Fibroblast of villous mesenchyme (primary cell): ENCODE data around the gene BBS9. TPM values are rescaled to one million over a fixed set of nuclear protein-coding genes. Genes with fewer than 3 reads are reported as not detected.

ENCODE experiments used
- DNase-seq: peaks from one replicate; pipeline ENCODE4 v3.0.0-alpha.2; 2010; ENCODE audit warnings: low read depth
- H3K4me3 ChIP-seq: 2 replicates; pipeline ENCODE4 v1.5.1; 2011; ENCODE audit warnings: low read depth, mild to moderate bottlenecking, low read length
- CTCF ChIP-seq: IDR thresholded peaks from 2 replicates; pipeline ENCODE4 v1.5.1; 2012; ENCODE audit warnings: low read depth, mild to moderate bottlenecking, low read length; ENCODE audit not compliant: insufficient read depth
- total RNA-seq: library from RNA; depleted of rRNA; stranded (reverse); fragments of >200 nt; gene quantifications from 2 replicates; pipeline ENCODE4 v1.2.3, GENCODE V29; 2012

BBS9 gene
- total RNA-seq, 1 donor: 20.7 TPM

DNA sequence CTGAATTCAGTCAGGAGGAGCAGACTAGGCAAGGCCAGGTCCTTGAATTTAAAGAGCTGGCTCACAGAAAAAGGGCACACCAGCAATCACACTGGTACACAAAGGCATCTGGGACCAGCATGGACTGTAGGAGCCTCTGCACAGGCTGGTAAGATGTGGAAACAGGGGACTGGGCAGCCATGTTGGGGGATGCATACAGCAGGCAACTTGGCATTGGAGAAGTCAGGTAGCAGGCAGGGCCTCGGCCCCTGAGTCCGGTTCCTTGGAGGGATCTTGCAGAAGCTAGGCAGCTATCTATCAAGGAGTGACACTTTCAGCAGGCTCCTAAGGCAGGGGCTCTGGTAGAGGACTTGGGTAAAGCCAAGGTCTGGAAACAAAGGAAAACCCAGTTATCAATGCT is 399.7 kb downstream of the BBS9 start:
- no peak overlapping the region for H3K4me3 ChIP-seq
- no peak for TF ChIP-seq CTCF
- no peak for DNase-seq

GRCh38 chr7:33530664-33531063 is 401.3 kb downstream of the BBS9 start:
- H3K4me3 ChIP-seq: no peak overlapping the region
- TF ChIP-seq CTCF: no peak
- no peak for DNase-seq

GRCh38 chr7:33531888-33532287 is 402.5 kb downstream of the BBS9 start:
- no peak for DNase-seq
- no peak for TF ChIP-seq CTCF
- no peak overlapping the region for H3K4me3 ChIP-seq

DNA sequence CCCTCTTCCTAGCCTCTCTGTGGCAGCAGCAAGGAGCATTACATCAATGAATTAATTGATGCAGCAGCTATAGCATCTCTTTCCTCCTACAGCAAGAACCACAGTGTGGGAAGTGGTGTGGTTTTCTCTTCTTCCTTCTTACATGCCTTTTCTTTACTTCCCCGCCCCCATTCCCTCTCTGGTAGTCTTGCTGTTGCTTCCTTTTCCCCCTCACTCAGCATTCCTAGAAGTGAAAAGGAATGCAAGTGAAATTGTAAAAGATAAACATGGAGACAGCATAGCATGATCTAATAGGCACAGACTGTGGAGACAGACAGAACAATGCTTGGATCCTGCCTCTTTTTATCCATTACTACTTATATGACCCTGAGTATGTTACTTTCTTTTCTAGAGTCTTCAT is 405.5 kb downstream of the BBS9 start:
- no peak overlapping the region for H3K4me3 ChIP-seq
- no peak for DNase-seq
- TF ChIP-seq CTCF: no peak

DNA sequence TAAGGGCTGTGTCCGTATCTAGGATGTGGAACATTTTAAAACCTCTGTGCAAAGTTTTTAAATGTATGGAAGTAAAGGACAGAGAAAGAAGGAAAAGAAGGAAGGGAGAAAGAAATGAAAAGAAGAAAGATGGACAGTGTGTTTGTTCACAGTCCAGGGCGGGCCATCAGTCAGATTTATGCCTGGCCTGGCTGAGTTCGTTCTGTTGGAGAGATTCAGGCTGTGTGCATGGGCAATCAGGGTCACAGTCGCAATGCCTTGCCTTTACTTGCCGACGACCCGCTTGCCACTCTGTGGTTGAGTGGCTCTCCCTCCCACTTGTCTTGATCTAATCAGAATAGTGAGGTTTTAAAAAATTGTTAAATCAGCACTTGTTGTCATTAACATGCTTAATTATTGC is 406.6 kb downstream of the BBS9 start:
- no peak overlapping the region for H3K4me3 ChIP-seq
- TF ChIP-seq CTCF: no peak
- no peak for DNase-seq

GRCh38 chr7:33536398-33537103 is 407.2 kb downstream of the BBS9 start:
- no peak overlapping the region for H3K4me3 ChIP-seq
- DNase-seq: no peak
- TF ChIP-seq CTCF: no peak

- H3K4me3 ChIP-seq: no peak overlapping the region
- no peak for TF ChIP-seq CTCF
- no peak for DNase-seq
These were observed 407.7 kb downstream of the BBS9 start for GRCh38 chr7:33537104-33537477.
